Liver (tissue), 10 donors: ENCODE results near the gene SAT2. TPM values are rescaled to one million over a fixed set of nuclear protein-coding genes. Genes with fewer than 3 reads are reported as not detected.

Experiments
- DNase-seq: peaks from one replicate; pipeline ENCODE4 v3.0.0-alpha.2; 2017; ENCODE audit warnings: low spot score
- H3K27ac ChIP-seq, 2 donors: one replicate each; pipeline ENCODE4 v1.7.0; 2013; ENCODE audit warnings: inconsistent platforms in 2 of 2, low read length in 2 of 2, control low read depth in 1 of 2, low read depth in 1 of 2, mild to moderate bottlenecking in 1 of 2
- H3K27me3 ChIP-seq, 4 donors: one replicate each; pipeline versions ENCODE4 v1.6.1 to v1.7.0; 2013; ENCODE audit warnings: low read length in 3 of 4, inconsistent platforms in 1 of 4, mild to moderate bottlenecking in 1 of 4, moderate library complexity in 1 of 4; ENCODE audit not compliant: control insufficient read depth in 4 of 4, insufficient read depth in 4 of 4
- H3K36me3 ChIP-seq, 4 donors: one replicate each; pipeline versions ENCODE4 v1.6.1 to v1.7.0; 2013; ENCODE audit warnings: low read length in 3 of 4, mild to moderate bottlenecking in 3 of 4, low read depth in 1 of 4, moderate library complexity in 1 of 4; ENCODE audit not compliant: control insufficient read depth in 4 of 4, insufficient read depth in 3 of 4
- H3K4me1 ChIP-seq, 4 donors: one replicate each; pipeline versions ENCODE4 v1.6.1 to v1.7.0; 2013; ENCODE audit warnings: low read length in 3 of 4, mild to moderate bottlenecking in 3 of 4, moderate library complexity in 1 of 4; ENCODE audit not compliant: control insufficient read depth in 4 of 4, insufficient read depth in 4 of 4
- H3K4me3 ChIP-seq, 3 donors: one replicate each; pipeline versions ENCODE4 v1.6.1 to v1.7.0; 2013; ENCODE audit warnings: low read length in 3 of 3, control low read depth in 1 of 3, low read depth in 1 of 3, mild to moderate bottlenecking in 1 of 3
- H3K9ac ChIP-seq, 2 donors: one replicate each; pipeline ENCODE4 v1.7.0; 2013; ENCODE audit warnings: low read length in 2 of 2, mild to moderate bottlenecking in 2 of 2, moderate library complexity in 2 of 2, control low read depth in 1 of 2, low read depth in 1 of 2
- H3K9me3 ChIP-seq, 4 donors: one replicate each; pipeline versions ENCODE4 v1.6.1 to v1.7.0; 2013; ENCODE audit warnings: low read length in 3 of 4; ENCODE audit not compliant: control insufficient read depth in 4 of 4
- EGR1 ChIP-seq, 2 donors: IDR thresholded peaks; 2 replicates each; pipeline ENCODE4 v1.6.1; 2016 to 2018; ENCODE audit warnings: antibody characterized with exemption in 2 of 2, low read depth in 2 of 2
- GABPA ChIP-seq, 2 donors: IDR thresholded peaks in 1 of 2; conservative IDR thresholded peaks in 1 of 2; 2 replicates each; pipeline ENCODE4 v1.6.1; 2016; ENCODE audit warnings: antibody characterized with exemption in 2 of 2, mild to moderate bottlenecking in 1 of 2, moderate library complexity in 1 of 2
- HNF4A ChIP-seq, 2 donors: conservative IDR thresholded peaks; 2 replicates each; pipeline ENCODE4 v1.6.1; 2016; ENCODE audit warnings: antibody characterized with exemption in 2 of 2, mild to moderate bottlenecking in 2 of 2
- MAX ChIP-seq: IDR thresholded peaks from 2 replicates; pipeline ENCODE4 v1.6.1; 2016; ENCODE audit warnings: antibody characterized with exemption
- RXRA ChIP-seq, 2 donors: IDR thresholded peaks; 2 replicates each; pipeline ENCODE4 v1.6.1; 2017 to 2018; ENCODE audit warnings: antibody characterized with exemption in 2 of 2, mild to moderate bottlenecking in 1 of 2
- SP1 ChIP-seq: IDR thresholded peaks from 2 replicates; pipeline ENCODE4 v1.6.1; 2018; ENCODE audit warnings: antibody characterized with exemption, mild to moderate bottlenecking
- ZBTB33 ChIP-seq: IDR thresholded peaks from 2 replicates; pipeline ENCODE4 v1.6.1; 2016; ENCODE audit warnings: antibody characterized with exemption
- WGBS: extraction: QIAGEN DNeasy Blood & Tissue Kit; methylation state at CpG from one replicate; pipeline ENCODE4 v1.1.7; 2013; 5-methylcytosine and 5-hydroxymethylcytosine counted together
- polyA plus RNA-seq, 2 donors: library from polyadenylated mRNA; stranded (reverse) in 1 of 2; unstranded in 1 of 2; fragments of 200-250 nt in 1 of 2; fragments of >200 nt in 1 of 2; fragmentation: Nextera tagmentation in 1 of 2; extraction: Ambion mirVana in 1 of 2; gene quantifications; one replicate each; pipeline versions ENCODE4 v1.2.1 to v1.2.3, GENCODE V29; 2013 to 2015
- small RNA-seq: library from RNA; depleted of rRNA; stranded (forward); fragments of <200 nt; gene quantifications from one replicate; pipeline ENCODE3, GENCODE V24; 2014
- total RNA-seq, 2 donors: library from RNA; depleted of rRNA; stranded (reverse); fragments of >200 nt; gene quantifications; one replicate each; pipeline ENCODE4 v1.2.3, GENCODE V29; 2014
- donor health status: healthy.
- donor health status: healthy.
- donor health status: healthy.
- donor health status: healthy.
- donor health status: healthy.

SAT2 gene
- total and polyA plus RNA-seq, 4 donors = 25.9 to 181 (median 106) TPM

GRCh38 chr17:7577327-7578199 is 50.1 kb downstream of the SAT2 start:
- Histone ChIP-seq H3K27ac (peak overlapping the region in 1 of 2 donors; percentile 7), H3K4me1 (peaks cover 12 to 72% (median 56%) of the 10 kb centered on the region in 4 donors), H3K9me3 (no peaks in the 10 kb centered on the region), H3K4me3 (no peak overlapping the region), H3K36me3 (peaks cover 20 to 42% (median 41%) of the 10 kb centered on the region in 4 donors), H3K27me3 (no peaks in the 10 kb centered on the region), H3K9ac (no peak overlapping the region)
- TF ChIP-seq GABPA (IDR thresholded peaks at IDR 0.05 in 1 of 2, conservative IDR thresholded peaks at IDR 0.05 in 1 of 2) (no peak), EGR1 (IDR thresholded peaks at IDR 0.05; ENCODE audit: low read depth in 2 of 2) (no peak)
- DNase-seq = no peak
- WGBS = 84% methylated on average over 17 of the region's 17 CpGs

- H3K27ac ChIP-seq = no peak overlapping the region
- no peaks in the 10 kb centered on the region for H3K27me3 ChIP-seq
- 88% methylated on average over 14 of the region's 14 CpGs for WGBS
- no peak for TF ChIP-seq ZBTB33
- no peak for TF ChIP-seq EGR1 (IDR thresholded peaks at IDR 0.05; ENCODE audit: low read depth in 2 of 2)
- no peak for TF ChIP-seq SP1
- TF ChIP-seq HNF4A (conservative IDR thresholded peaks at IDR 0.05) = peak in 1 of 2 donors; percentile 19
- TF ChIP-seq RXRA (IDR thresholded peaks at IDR 0.05) = no peak
- TF ChIP-seq MAX = no peak
- peaks cover 12 to 70% (median 56%) of the 10 kb centered on the region in 4 donors for H3K4me1 ChIP-seq
- no peaks in the 10 kb centered on the region for H3K9me3 ChIP-seq
- peaks cover 20 to 42% (median 41%) of the 10 kb centered on the region in 4 donors for H3K36me3 ChIP-seq
- no peak for DNase-seq
- H3K4me3 ChIP-seq = no peak overlapping the region
- no peak overlapping the region for H3K9ac ChIP-seq
These were observed 51.1 kb downstream of the SAT2 start for GRCh38 chr17:7576432-7576937.

Small RNAs within 50 kb of the gene (small RNA-seq; reads per million reads assigned to genes)
- not detected for gene CD68
- not detected for gene SNORD10

Other genes with a start within 250 kb of the SAT2 start
- gene TNK1, start 246.7 kb downstream of the SAT2 start, total RNA-seq = 1 to 10 TPM in 1 of 2 donors, under 1 TPM in 1; 0.05 to 3.2 TPM
- gene TNK1, start 246.7 kb downstream of the SAT2 start, polyA plus RNA-seq = 1 to 10 TPM; 1.9 to 3.5 TPM
- gene PLSCR3, start 233.3 kb downstream of the SAT2 start, total RNA-seq = 1 to 10 TPM; 2.8 to 4.2 TPM
- gene PLSCR3, start 233.3 kb downstream of the SAT2 start, polyA plus RNA-seq = 10 to 100 TPM in 1 of 2 donors, 1 to 10 TPM in 1; 4.0 to 10.9 TPM
- gene TMEM256, start 223.7 kb downstream of the SAT2 start, total RNA-seq = 100 to 1,000 TPM in 1 of 2 donors, 10 to 100 TPM in 1; 30.0 to 130 TPM
- 10 to 100 TPM; 95.6 to 99.8 TPM for gene TMEM256, start 223.7 kb downstream of the SAT2 start, polyA plus RNA-seq
- 1 to 10 TPM in 1 of 2 donors, under 1 TPM in 1; 0.47 to 1.3 TPM for gene NLGN2, start 220.0 kb downstream of the SAT2 start, total RNA-seq
- gene NLGN2, start 220.0 kb downstream of the SAT2 start, polyA plus RNA-seq = 1 to 10 TPM in 1 of 2 donors, under 1 TPM in 1; 0.24 to 2.4 TPM
- not detected for gene SPEM1, start 207.5 kb downstream of the SAT2 start, total RNA-seq
- not detected for gene SPEM1, start 207.5 kb downstream of the SAT2 start, polyA plus RNA-seq
- not detected for gene SPEM2, start 202.2 kb downstream of the SAT2 start, total RNA-seq
- gene SPEM2, start 202.2 kb downstream of the SAT2 start, polyA plus RNA-seq = not detected
- gene SPEM3, start 199.0 kb downstream of the SAT2 start, total RNA-seq = not detected
- gene SPEM3, start 199.0 kb downstream of the SAT2 start, polyA plus RNA-seq = not detected
- 1 to 10 TPM; 1.6 to 2.9 TPM for gene TMEM102, start 192.4 kb downstream of the SAT2 start, total RNA-seq
- 1 to 10 TPM; 1.6 to 3.3 TPM for gene TMEM102, start 192.4 kb downstream of the SAT2 start, polyA plus RNA-seq
- under 1 TPM; 0.19 to 0.25 TPM for gene FGF11, start 188.3 kb downstream of the SAT2 start, total RNA-seq
- under 1 TPM; 0.17 to 0.21 TPM for gene FGF11, start 188.3 kb downstream of the SAT2 start, polyA plus RNA-seq
- 1 to 10 TPM; 4.2 to 7.4 TPM for gene CHRNB1, start 182.8 kb downstream of the SAT2 start, total RNA-seq
- 10 to 100 TPM in 1 of 2 donors, 1 to 10 TPM in 1; 7.0 to 11.5 TPM for gene CHRNB1, start 182.8 kb downstream of the SAT2 start, polyA plus RNA-seq
- 1 to 10 TPM; 4.6 to 6.0 TPM for gene ZBTB4, start 148.2 kb downstream of the SAT2 start, total RNA-seq
- 1 to 10 TPM; 1.5 to 5.7 TPM for gene ZBTB4, start 148.2 kb downstream of the SAT2 start, polyA plus RNA-seq
- not detected for gene SLC35G6, start 146.4 kb downstream of the SAT2 start, total RNA-seq
- not detected for gene SLC35G6, start 146.4 kb downstream of the SAT2 start, polyA plus RNA-seq
- gene POLR2A, start 143.5 kb downstream of the SAT2 start, total RNA-seq = 10 to 100 TPM; 53.5 to 54.4 TPM
- gene POLR2A, start 143.5 kb downstream of the SAT2 start, polyA plus RNA-seq = 10 to 100 TPM; 13.3 to 16.2 TPM
- 1 to 10 TPM; 4.2 to 5.7 TPM for gene TNFSF12, start 78.8 kb downstream of the SAT2 start, total RNA-seq
- 10 to 100 TPM in 1 of 2 donors, 1 to 10 TPM in 1; 5.2 to 13.1 TPM for gene TNFSF12, start 78.8 kb downstream of the SAT2 start, polyA plus RNA-seq
- 1 to 10 TPM; 1.4 to 4.6 TPM for gene TNFSF13, start 69.1 kb downstream of the SAT2 start, total RNA-seq
- 1 to 10 TPM; 4.4 to 9.3 TPM for gene TNFSF13, start 69.1 kb downstream of the SAT2 start, polyA plus RNA-seq
- 10 to 100 TPM; 21.3 to 29.2 TPM for gene SENP3, start 65.9 kb downstream of the SAT2 start, total RNA-seq
- 10 to 100 TPM in 1 of 2 donors, 1 to 10 TPM in 1; 4.9 to 18.2 TPM for gene SENP3, start 65.9 kb downstream of the SAT2 start, polyA plus RNA-seq
- 10 to 100 TPM; 15.8 to 50.4 TPM for gene CD68, start 48.2 kb downstream of the SAT2 start, total RNA-seq
- 10 to 100 TPM; 14.2 to 88.6 TPM for gene CD68, start 48.2 kb downstream of the SAT2 start, polyA plus RNA-seq
- gene MPDU1, start 44.0 kb downstream of the SAT2 start, total RNA-seq = 100 to 1,000 TPM in 1 of 2 donors, 10 to 100 TPM in 1; 71.6 to 111 TPM
- 100 to 1,000 TPM in 1 of 2 donors, 10 to 100 TPM in 1; 55.3 to 136 TPM for gene MPDU1, start 44.0 kb downstream of the SAT2 start, polyA plus RNA-seq
- under 1 TPM in 1 of 2 donors, not detected in 1; 0.17 TPM for gene SOX15, start 37.7 kb downstream of the SAT2 start, total RNA-seq
- gene SOX15, start 37.7 kb downstream of the SAT2 start, polyA plus RNA-seq = under 1 TPM; 0.06 to 0.33 TPM
- gene FXR2, start 12.9 kb downstream of the SAT2 start, total RNA-seq = 10 to 100 TPM; 12.4 to 18.3 TPM
- 10 to 100 TPM in 1 of 2 donors, 1 to 10 TPM in 1; 6.8 to 17.2 TPM for gene FXR2, start 12.9 kb downstream of the SAT2 start, polyA plus RNA-seq
- 10 to 100 TPM in 1 of 2 donors, 1 to 10 TPM in 1; 3.5 to 15.3 TPM for gene SHBG, start 2.3 kb upstream of the SAT2 start, total RNA-seq
- gene SHBG, start 2.3 kb upstream of the SAT2 start, polyA plus RNA-seq = 10 to 100 TPM; 29.0 to 61.6 TPM
- gene ATP1B2, start 23.1 kb upstream of the SAT2 start, total RNA-seq = 1 to 10 TPM in 1 of 2 donors, under 1 TPM in 1; 0.33 to 8.3 TPM
- gene ATP1B2, start 23.1 kb upstream of the SAT2 start, polyA plus RNA-seq = 1 to 10 TPM in 1 of 2 donors, under 1 TPM in 1; 0.53 to 3.4 TPM
- gene TP53, start 59.7 kb upstream of the SAT2 start, total RNA-seq = 10 to 100 TPM; 12.3 to 18.4 TPM
- 10 to 100 TPM in 1 of 2 donors, 1 to 10 TPM in 1; 8.3 to 13.0 TPM for gene TP53, start 59.7 kb upstream of the SAT2 start, polyA plus RNA-seq
- gene WRAP53, start 60.7 kb upstream of the SAT2 start, total RNA-seq = 1 to 10 TPM; 1.8 to 3.3 TPM
- gene WRAP53, start 60.7 kb upstream of the SAT2 start, polyA plus RNA-seq = 1 to 10 TPM; 2.3 to 3.0 TPM
- under 1 TPM; 0.33 to 0.50 TPM for gene EFNB3, start 77.4 kb upstream of the SAT2 start, total RNA-seq
- under 1 TPM; 0.19 to 0.80 TPM for gene EFNB3, start 77.4 kb upstream of the SAT2 start, polyA plus RNA-seq
- gene DNAH2, start 89.9 kb upstream of the SAT2 start, total RNA-seq = under 1 TPM; under 0.01 to 0.25 TPM
- under 1 TPM; 0.03 to 0.07 TPM for gene DNAH2, start 89.9 kb upstream of the SAT2 start, polyA plus RNA-seq
- gene KDM6B, start 206.4 kb upstream of the SAT2 start, total RNA-seq = 10 to 100 TPM in 1 of 2 donors, 1 to 10 TPM in 1; 3.5 to 11.5 TPM
- gene KDM6B, start 206.4 kb upstream of the SAT2 start, polyA plus RNA-seq = 1 to 10 TPM; 2.5 to 3.2 TPM
- 1 to 10 TPM in 1 of 2 donors, under 1 TPM in 1; 0.65 to 4.0 TPM for gene TMEM88, start 227.2 kb upstream of the SAT2 start, total RNA-seq
- gene TMEM88, start 227.2 kb upstream of the SAT2 start, polyA plus RNA-seq = 1 to 10 TPM; 3.3 to 4.6 TPM
- gene NAA38, start 229.7 kb upstream of the SAT2 start, total RNA-seq = 10 to 100 TPM; 24.3 to 72.0 TPM
- gene NAA38, start 229.7 kb upstream of the SAT2 start, polyA plus RNA-seq = 100 to 1,000 TPM in 1 of 2 donors, 10 to 100 TPM in 1; 41.6 to 118 TPM
- 10 to 100 TPM in 1 of 2 donors, 1 to 10 TPM in 1; 4.4 to 12.0 TPM for gene CYB5D1, start 230.2 kb upstream of the SAT2 start, total RNA-seq
- gene CYB5D1, start 230.2 kb upstream of the SAT2 start, polyA plus RNA-seq = 1 to 10 TPM; 2.5 to 8.8 TPM